Left renal cortex interstitium (tissue), 4 donors: Measurements from ENCODE around the gene VAMP1. TPM values are rescaled to one million over a fixed set of nuclear protein-coding genes. Genes with fewer than 3 reads are reported as not detected.
"Not testable (repeated sequence)": the region's sequence is repeated elsewhere in the genome, so short reads cannot be mapped to it uniquely, and the experiment has no call there.

Source experiments
- DNase-seq, 4 donors: peaks; one replicate each; pipeline ENCODE4 v3.0.0-alpha.2; 2013; ENCODE audit warnings: low read depth in 4 of 4, low spot score in 2 of 4, missing footprints in 1 of 4
- polyA plus RNA-seq, 4 donors: library from polyadenylated mRNA; unstranded; fragments of 120-200 nt; gene quantifications; one replicate each; pipeline ENCODE4 v1.2.1, GENCODE V29; 2013; ENCODE audit not compliant: insufficient read length in 4 of 4

The VAMP1 gene
- polyA plus RNA-seq, 4 donors, result 6.7 to 16.5 (median 10.4) TPM

DNA sequence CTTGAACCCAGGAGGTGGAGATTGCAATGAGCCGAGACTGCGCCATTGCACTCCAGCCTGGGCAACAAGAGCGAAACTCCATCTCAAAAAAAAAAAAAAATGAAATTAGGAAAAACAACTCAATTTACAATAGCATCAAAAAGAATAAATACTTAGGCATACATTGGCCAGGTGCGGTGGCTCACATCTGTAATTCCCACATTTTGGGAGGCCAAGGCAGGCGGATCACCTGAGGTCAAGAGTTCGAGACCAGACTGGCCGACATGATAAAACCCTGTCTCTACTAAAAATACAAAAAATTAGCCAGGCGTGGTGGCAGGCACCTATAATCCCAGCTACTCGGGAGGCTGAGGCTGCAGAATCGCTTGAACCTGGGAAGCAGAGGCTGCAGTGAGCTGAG lies 42.7 kb downstream of the VAMP1 start:
- not testable (repeated sequence) for DNase-seq

DNA sequence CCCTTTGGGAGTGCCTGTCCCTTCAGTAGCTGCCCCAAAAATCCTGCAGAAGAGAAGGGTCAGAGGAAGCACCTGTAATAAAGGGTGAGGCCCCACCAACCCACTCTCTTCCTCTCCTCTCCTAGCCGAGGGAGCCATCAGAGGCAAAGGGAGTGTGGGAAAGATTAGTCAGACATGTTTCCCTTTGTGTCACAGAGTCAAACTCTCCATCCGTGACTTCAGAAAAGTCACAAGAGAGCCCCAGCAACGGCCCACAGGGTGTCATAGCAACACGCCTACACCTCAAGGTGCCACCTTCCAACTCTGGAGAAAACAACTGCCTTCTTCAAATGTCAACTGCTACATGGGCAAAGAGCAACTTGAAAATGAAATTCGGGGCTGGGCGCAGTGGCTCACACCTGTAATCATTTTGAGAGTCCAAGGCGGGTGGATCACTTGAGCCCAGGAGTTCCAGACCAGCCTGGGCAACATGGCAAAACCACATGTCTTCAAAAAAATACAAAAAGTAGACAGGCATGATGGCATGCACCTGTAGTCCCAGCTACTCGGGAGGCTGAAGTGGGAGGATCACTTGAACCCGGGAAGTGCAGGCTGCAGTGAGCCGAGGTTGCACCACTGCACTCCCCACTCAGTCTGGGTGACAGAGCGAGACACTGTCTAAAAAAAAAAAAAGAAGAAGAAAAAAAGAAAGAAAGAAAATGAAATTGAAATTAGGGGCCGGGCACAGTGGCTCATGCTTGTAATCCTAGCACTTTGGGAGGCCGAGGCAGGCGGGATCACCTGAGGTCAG lies 43.4 kb downstream of the VAMP1 start:
- DNase-seq, result no peak

DNA sequence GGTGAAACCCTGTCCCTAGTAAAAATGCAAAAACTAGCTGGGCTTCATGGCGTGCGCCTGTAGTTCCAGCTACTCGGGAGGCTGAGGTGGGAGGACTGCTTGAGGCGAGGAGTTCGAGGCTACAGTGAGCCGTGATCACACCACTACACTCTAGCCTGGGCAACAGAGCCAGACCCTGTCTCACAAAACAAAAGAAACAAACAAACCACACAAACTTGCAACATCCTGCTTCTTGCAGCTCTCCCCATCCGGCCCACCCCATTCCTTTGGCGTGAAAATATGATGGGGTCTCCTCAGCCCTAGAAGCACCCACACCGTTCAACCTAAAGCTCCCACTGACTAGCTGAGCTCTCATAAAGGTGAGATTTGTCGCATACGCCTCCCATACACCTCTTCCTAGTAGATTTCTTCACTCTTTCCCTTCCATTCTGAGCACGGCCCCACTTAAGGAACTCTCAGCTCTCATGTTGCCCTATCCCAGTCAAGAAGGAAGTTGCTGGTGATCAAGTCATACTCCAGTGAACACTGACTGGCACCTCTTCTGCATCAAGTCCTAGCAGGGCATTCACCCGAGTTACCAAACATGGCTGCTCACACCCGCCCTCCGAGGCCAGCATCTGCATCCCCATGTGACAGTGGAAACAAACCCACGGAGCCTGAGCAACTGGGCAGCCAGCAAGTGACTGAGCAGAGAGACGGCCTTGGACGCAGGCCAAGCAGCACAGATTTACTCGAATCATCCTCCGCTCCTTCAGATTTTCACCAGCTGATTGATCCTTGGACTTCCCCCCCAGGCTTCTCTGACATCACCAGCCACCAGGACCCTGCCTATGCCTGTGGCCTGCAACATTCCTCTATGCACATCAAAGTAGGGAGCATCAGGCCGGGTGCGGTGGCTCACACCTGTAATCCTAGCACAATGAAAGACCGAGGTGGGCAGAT lies 44.6 kb downstream of the VAMP1 start:
- DNase-seq, result no peak

- no peak for DNase-seq
Measured at GRCh38 chr12:6424866-6425265, 45.6 kb downstream of the VAMP1 start.

DNA sequence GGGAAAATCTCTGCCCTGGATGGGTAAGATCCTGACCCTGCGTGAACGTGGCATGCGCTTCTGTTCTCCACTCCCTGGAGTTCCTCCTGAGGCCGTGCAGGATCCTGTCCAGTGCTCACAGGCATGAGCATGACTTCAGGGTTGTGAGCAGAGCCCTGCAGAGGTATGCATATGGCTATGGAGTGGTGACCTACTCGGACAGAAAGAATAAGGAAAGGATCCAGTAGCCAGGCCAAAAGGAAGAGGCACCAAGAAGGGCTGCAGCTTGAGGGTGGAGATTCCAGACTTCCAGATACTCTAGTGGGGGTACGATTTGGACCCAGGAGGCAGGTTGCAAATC lies 46.5 kb downstream of the VAMP1 start:
- DNase-seq, result no peak

DNA sequence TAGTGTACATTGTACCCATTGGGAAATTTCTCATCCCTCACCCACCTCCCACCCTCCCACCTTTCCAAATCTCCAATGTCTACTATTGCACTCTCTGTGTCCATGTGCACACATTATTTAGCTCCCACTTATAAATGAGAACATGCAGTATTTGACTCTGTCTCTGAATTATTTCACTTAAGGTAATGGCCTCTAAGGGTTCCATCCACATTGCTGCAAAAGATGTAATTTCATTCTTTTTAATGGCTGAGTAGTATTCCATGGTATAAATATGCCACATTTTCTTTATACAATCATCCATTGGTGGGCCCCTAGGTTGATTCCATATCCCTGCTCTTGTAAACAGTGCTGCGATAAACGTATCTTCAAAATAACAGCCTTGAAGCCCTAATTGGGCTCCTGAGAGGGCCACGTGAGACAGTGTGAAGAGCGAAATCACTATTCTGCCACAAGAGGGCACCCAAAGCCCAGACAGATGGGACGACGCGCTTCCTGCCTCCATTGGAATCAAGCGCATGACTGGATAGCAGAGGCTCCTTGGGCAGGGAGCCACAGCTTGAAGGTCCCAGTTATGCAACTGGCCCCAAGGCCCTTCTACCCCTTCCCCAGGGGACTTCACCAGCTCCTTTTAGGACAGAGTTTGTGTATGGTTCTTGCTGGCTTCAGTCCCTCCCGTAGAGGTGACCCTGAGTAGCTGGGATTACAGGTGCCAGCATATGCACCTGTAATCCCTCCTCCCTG lies 47.0 kb downstream of the VAMP1 start:
- DNase-seq, result peak; percentile 66 to 85 (median 72)

DNA sequence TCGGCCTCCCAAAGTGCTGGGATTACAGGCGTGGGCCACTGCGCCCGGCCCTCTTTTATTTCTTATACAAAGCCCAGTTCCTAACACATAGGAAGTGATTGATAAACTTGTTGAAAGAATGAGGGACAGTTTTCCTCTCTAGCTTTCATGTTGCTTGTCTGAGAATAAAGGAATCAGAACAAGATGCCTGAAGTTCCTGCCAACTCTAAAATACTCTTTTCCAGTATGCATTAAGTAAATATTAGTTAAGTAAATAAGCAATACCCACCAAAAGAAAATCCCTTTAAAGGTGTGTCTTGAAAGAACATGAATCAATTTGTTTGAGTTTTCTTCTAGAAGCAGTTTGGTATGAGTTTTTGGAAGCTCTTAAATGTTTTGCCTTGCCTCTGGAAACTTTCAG lies 50.1 kb downstream of the VAMP1 start:
- no peak for DNase-seq

DNA sequence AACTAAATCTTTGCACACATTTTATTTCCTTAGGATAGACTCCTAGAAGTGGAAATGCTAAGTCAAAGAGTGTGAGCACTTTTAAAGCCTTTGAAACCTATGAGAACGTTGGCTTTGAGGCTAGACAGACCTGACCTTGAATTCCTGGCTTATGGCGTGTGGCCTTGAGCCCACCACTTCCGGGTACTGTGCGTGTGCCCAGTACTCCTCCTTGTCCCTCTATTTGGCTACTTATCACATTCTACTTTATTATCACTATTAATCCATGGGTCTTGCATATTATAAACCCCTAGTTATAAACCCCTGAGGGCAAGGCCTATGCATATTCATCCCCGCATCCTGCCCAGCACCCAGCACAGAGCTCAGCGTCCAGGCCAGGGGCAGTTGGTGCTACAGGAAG lies 51.7 kb downstream of the VAMP1 start:
- DNase-seq, result no peak

DNA sequence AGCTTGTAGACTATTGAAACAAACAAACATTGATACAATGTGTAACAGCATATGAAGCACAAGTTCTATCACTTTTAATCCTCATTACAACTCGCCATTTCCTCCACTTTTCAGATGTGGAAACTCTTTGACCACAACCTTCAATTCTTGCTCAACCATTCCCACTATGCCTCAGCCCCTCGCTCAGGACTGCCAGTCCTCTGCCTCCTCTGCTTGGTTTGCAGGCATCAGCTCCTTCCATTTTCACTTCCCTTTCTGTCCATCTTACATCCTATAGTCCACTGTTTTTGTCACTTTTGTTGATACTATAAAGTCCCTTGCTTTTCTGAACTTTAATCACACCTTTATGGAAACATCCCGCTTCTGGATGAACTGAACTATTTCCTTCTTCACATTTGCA lies 53.9 kb downstream of the VAMP1 start:
- DNase-seq, result no peak

Other genes with a start within 250 kb of the VAMP1 start
- gene PLEKHG6, start 160.0 kb downstream of the VAMP1 start, polyA plus RNA-seq, result 1 to 10 TPM; 3.7 to 8.8 (median 4.9) TPM
- gene TNFRSF1A, start 128.6 kb downstream of the VAMP1 start, polyA plus RNA-seq, result 100 to 1,000 TPM in 2 of 4 donors, 10 to 100 TPM in 2; 77.4 to 104 (median 92.2) TPM
- gene SCNN1A, start 95.1 kb downstream of the VAMP1 start, polyA plus RNA-seq, result 10 to 100 TPM; 69.0 to 87.4 (median 77.4) TPM
- 10 to 100 TPM; 59.3 to 80.2 (median 69.5) TPM for gene LTBR, start 86.5 kb downstream of the VAMP1 start, polyA plus RNA-seq
- 1 to 10 TPM in 2 of 4 donors, under 1 TPM in 2; 0.56 to 2.5 (median 1.3) TPM for gene CD27, start 25.7 kb downstream of the VAMP1 start, polyA plus RNA-seq
- gene TAPBPL, start 18.6 kb downstream of the VAMP1 start, polyA plus RNA-seq, result 10 to 100 TPM; 15.5 to 25.6 (median 19.5) TPM
- gene MRPL51, start 22.6 kb upstream of the VAMP1 start, polyA plus RNA-seq, result 100 to 1,000 TPM; 153 to 196 (median 177) TPM
- gene NCAPD2, start 23.4 kb upstream of the VAMP1 start, polyA plus RNA-seq, result 10 to 100 TPM; 48.2 to 73.2 (median 63.9) TPM
- 1,000 to 10,000 TPM; 1,941 to 2,047 (median 1,998) TPM for gene GAPDH, start 63.8 kb upstream of the VAMP1 start, polyA plus RNA-seq
- gene IFFO1, start 85.4 kb upstream of the VAMP1 start, polyA plus RNA-seq, result 10 to 100 TPM; 11.7 to 22.9 (median 15.9) TPM
- 10 to 100 TPM; 24.5 to 37.1 (median 28.7) TPM for gene NOP2, start 97.6 kb upstream of the VAMP1 start, polyA plus RNA-seq
- gene CHD4, start 136.7 kb upstream of the VAMP1 start, polyA plus RNA-seq, result 100 to 1,000 TPM; 269 to 322 (median 294) TPM
- 1 to 10 TPM; 1.1 to 1.6 (median 1.4) TPM for gene LPAR5, start 165.3 kb upstream of the VAMP1 start, polyA plus RNA-seq
- 1 to 10 TPM; 2.4 to 6.6 (median 5.0) TPM for gene ACRBP, start 176.8 kb upstream of the VAMP1 start, polyA plus RNA-seq
- gene ING4, start 192.4 kb upstream of the VAMP1 start, polyA plus RNA-seq, result 100 to 1,000 TPM; 112 to 133 (median 122) TPM
- 100 to 1,000 TPM in 2 of 4 donors, 10 to 100 TPM in 2; 68.1 to 109 (median 90.5) TPM for gene ZNF384, start 218.7 kb upstream of the VAMP1 start, polyA plus RNA-seq
- 10 to 100 TPM in 3 of 4 donors, 1 to 10 TPM in 1; 8.1 to 16.8 (median 13.5) TPM for gene PIANP, start 230.1 kb upstream of the VAMP1 start, polyA plus RNA-seq